HepG2 (cell line): ENCODE results near the gene PEMT. TPM values are rescaled to one million over a fixed set of nuclear protein-coding genes. Genes with fewer than 3 reads are reported as not detected.

Experiments
- ATF1 ChIP-seq: IDR thresholded peaks from 2 replicates; pipeline ENCODE4 v1.6.1; 2016; ENCODE audit warnings: mild to moderate bottlenecking, control low read depth
- CREM ChIP-seq, 2 experiments: sonication (generic) in 1 of 2; formaldehyde crosslinking in 1 of 2; IDR thresholded peaks; 2 replicates each; pipeline versions ENCODE4 v1.4.0 to v1.6.1; 2016 to 2020; ENCODE audit warnings: antibody characterized with exemption in 1 of 2, mild to moderate bottlenecking in 1 of 2, missing genetic modification reagents in 1 of 2
- FLYWCH1 ChIP-seq: sonication (generic); formaldehyde crosslinking; IDR thresholded peaks from 2 replicates; pipeline ENCODE4 v1.8.1; 2023; ENCODE audit warnings: mild to moderate bottlenecking, missing genetic modification reagents
- HNF4A ChIP-seq: sonication (generic); formaldehyde crosslinking; IDR thresholded peaks from 2 replicates; pipeline ENCODE4 v1.4.0; 2020; ENCODE audit warnings: missing genetic modification reagents
- HOXA3 ChIP-seq: sonication (generic); formaldehyde crosslinking; IDR thresholded peaks from 2 replicates; pipeline ENCODE4 v1.5.0; 2020; ENCODE audit warnings: missing genetic modification reagents
- NR2C2 ChIP-seq: sonication (generic); formaldehyde crosslinking; IDR thresholded peaks from 2 replicates; pipeline ENCODE4 v1.4.0; 2020; ENCODE audit warnings: missing genetic modification reagents, mild to moderate bottlenecking, moderate library complexity, borderline replicate concordance
- NR2F6 ChIP-seq, 2 experiments: IDR thresholded peaks; 2 replicates each; pipeline ENCODE4 v1.6.1; 2016; ENCODE audit warnings: antibody characterized with exemption in 1 of 2, mild to moderate bottlenecking in 1 of 2
- RBFOX2 ChIP-seq: fragments of 200-400 bp; formaldehyde crosslinking; IDR thresholded peaks from 2 replicates; pipeline ENCODE4 v1.6.1; 2017; ENCODE audit warnings: low read depth, mild to moderate bottlenecking, low read length
- RXRA ChIP-seq: sonication (generic); formaldehyde crosslinking; IDR thresholded peaks from 2 replicates; pipeline ENCODE4 v1.5.1; 2020; ENCODE audit warnings: missing genetic modification reagents
- SP140L ChIP-seq: sonication (generic); formaldehyde crosslinking; IDR thresholded peaks from 2 replicates; pipeline ENCODE4 v1.4.0; 2020; ENCODE audit warnings: missing genetic modification reagents, borderline replicate concordance
- TOE1 ChIP-seq: sonication (generic); formaldehyde crosslinking; IDR thresholded peaks from 2 replicates; pipeline ENCODE4 v1.4.0; 2020; ENCODE audit warnings: mild to moderate bottlenecking, missing genetic modification reagents
- ZBTB7A ChIP-seq: sonication (generic); formaldehyde crosslinking; IDR thresholded peaks from 2 replicates; pipeline ENCODE4 v1.8.0; 2022; ENCODE audit warnings: mild to moderate bottlenecking, missing genetic modification reagents
- ZNF263 ChIP-seq: sonication (generic); formaldehyde crosslinking; IDR thresholded peaks from 2 replicates; pipeline ENCODE4 v1.4.0; 2020; ENCODE audit warnings: missing genetic modification reagents
- ZSCAN9 ChIP-seq: IDR thresholded peaks from 2 replicates; pipeline ENCODE4 v1.6.1; 2016; ENCODE audit warnings: borderline replicate concordance
- polyA plus RNA-seq, 8 experiments: library from polyadenylated mRNA; depleted of rRNA in 3 of 8; stranded (reverse) in 7 of 8; unstranded in 1 of 8; fragments of >200 nt; fragmentation: Illumina TruSeq in 4 of 8; extraction: Trizol in 4 of 8; gene quantifications; 2 replicates each; pipeline versions ENCODE4 v1.2.1 to v1.2.3, GENCODE V29; 2011 to 2016; ENCODE audit warnings: low read depth in 4 of 8, missing spikeins in 1 of 8, mixed read lengths in 1 of 8; ENCODE audit not compliant: insufficient read depth in 1 of 8
- total RNA-seq, 5 experiments: library from RNA; depleted of rRNA; stranded (reverse); fragments of >200 nt; fragmentation: Illumina TruSeq; extraction: Trizol; gene quantifications; 2 replicates each; pipeline ENCODE4 v1.2.3, GENCODE V29; 2016; ENCODE audit warnings: low read depth in 1 of 5
- TF ChIP-seq, protein P1 (sequence below): sonication (generic); formaldehyde crosslinking; IDR thresholded peaks from 2 replicates; pipeline ENCODE4 v1.4.0; 2020; ENCODE audit warnings: mild to moderate bottlenecking, missing genetic modification reagents, borderline replicate concordance
- TF ChIP-seq, protein P2 (sequence below): sonication (generic); formaldehyde crosslinking; IDR thresholded peaks from 2 replicates; pipeline ENCODE4 v1.5.0; 2020; ENCODE audit warnings: missing genetic modification reagents, mild to moderate bottlenecking, borderline replicate concordance
- TF ChIP-seq, protein P3 (sequence below): IDR thresholded peaks from 2 replicates; pipeline ENCODE4 v1.6.1; 2016; ENCODE audit warnings: mild to moderate bottlenecking
- TF ChIP-seq, protein P4 (sequence below): IDR thresholded peaks from 2 replicates; pipeline ENCODE4 v1.6.1; 2016; ENCODE audit warnings: low read depth, borderline replicate concordance
- TF ChIP-seq, protein P5 (sequence below): sonication (generic); formaldehyde crosslinking; IDR thresholded peaks from 2 replicates; pipeline ENCODE4 v1.4.0; 2020; ENCODE audit warnings: missing genetic modification reagents

PEMT gene
- total and polyA plus RNA-seq, 2 of the 13 experiments (the other 11 are each of a cell fraction or from before 2014, with no cell fraction given) = 31.7 to 43.6 TPM

DNA sequence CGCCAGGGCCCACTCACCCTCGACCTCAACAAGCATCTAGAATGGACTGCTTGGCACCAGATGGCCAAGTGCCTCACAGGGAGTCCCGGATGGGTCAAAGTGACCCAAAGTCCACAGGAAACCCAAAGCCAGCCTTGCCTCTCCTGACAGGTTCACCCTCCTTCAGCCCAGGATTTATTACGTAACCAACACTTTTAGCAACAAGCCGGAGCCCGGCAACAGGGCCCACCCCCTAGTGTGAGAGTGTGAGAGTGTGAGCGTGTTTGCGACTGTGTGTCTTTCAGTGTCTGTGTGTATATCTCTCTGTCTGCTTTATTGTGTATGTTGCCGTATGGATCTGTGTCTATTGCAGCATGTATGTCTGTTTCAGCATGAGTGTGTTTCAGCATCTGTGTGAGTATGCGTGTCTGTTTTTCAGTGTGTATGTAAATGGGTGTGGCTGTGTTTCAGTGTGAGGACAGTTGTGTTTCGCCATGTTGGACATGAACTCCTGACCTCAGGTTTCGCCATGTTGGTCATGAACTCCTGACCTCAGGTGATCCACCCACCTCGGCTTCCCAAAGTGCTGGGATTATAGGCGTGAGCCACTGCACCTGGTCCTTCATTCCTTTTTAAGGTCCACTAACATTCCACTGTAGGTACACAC, 13.7 kb upstream of the PEMT start (continued):
- TF ChIP-seq, protein P1, sequence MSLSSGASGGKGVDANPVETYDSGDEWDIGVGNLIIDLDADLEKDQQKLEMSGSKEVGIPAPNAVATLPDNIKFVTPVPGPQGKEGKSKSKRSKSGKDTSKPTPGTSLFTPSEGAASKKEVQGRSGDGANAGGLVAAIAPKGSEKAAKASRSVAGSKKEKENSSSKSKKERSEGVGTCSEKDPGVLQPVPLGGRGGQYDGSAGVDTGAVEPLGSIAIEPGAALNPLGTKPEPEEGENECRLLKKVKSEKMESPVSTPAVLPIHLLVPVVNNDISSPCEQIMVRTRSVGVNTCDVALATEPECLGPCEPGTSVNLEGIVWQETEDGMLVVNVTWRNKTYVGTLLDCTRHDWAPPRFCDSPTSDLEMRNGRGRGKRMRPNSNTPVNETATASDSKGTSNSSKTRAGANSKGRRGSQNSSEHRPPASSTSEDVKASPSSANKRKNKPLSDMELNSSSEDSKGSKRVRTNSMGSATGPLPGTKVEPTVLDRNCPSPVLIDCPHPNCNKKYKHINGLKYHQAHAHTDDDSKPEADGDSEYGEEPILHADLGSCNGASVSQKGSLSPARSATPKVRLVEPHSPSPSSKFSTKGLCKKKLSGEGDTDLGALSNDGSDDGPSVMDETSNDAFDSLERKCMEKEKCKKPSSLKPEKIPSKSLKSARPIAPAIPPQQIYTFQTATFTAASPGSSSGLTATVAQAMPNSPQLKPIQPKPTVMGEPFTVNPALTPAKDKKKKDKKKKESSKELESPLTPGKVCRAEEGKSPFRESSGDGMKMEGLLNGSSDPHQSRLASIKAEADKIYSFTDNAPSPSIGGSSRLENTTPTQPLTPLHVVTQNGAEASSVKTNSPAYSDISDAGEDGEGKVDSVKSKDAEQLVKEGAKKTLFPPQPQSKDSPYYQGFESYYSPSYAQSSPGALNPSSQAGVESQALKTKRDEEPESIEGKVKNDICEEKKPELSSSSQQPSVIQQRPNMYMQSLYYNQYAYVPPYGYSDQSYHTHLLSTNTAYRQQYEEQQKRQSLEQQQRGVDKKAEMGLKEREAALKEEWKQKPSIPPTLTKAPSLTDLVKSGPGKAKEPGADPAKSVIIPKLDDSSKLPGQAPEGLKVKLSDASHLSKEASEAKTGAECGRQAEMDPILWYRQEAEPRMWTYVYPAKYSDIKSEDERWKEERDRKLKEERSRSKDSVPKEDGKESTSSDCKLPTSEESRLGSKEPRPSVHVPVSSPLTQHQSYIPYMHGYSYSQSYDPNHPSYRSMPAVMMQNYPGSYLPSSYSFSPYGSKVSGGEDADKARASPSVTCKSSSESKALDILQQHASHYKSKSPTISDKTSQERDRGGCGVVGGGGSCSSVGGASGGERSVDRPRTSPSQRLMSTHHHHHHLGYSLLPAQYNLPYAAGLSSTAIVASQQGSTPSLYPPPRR = no peak
- TF ChIP-seq NR2F6 (IDR thresholded peaks at IDR 0.05) = peak; percentile 67
- peak; percentile 69; the same call in 1 of the 2 replicates for TF ChIP-seq NR2F6 (CRISPR knock-in tag; IDR thresholded peaks at IDR 0.05)
- peak; percentile 21; the same call in 1 of the 2 replicates for TF ChIP-seq CREM (IDR thresholded peaks at IDR 0.05)
- no peak for TF ChIP-seq CREM (CRISPR knock-in tag; IDR thresholded peaks at IDR 0.05)
- no peak for TF ChIP-seq FLYWCH1 (CRISPR knock-in tag)
- TF ChIP-seq ZBTB7A = no peak
- no peak for TF ChIP-seq RBFOX2
- TF ChIP-seq TOE1 (CRISPR knock-in tag) = no peak
- no peak for TF ChIP-seq ATF1
- TF ChIP-seq HOXA3 (CRISPR knock-in tag) = peak; percentile 48; the same call in 1 of the 2 replicates
- TF ChIP-seq ZSCAN9 (CRISPR knock-in tag) = no peak
- 0 out of 2 replicates have a peak, but pooled peaks have one; percentile 14 for TF ChIP-seq HNF4A (CRISPR knock-in tag)
- TF ChIP-seq NR2C2 (CRISPR knock-in tag) = peak; percentile 85
- TF ChIP-seq, protein P2, sequence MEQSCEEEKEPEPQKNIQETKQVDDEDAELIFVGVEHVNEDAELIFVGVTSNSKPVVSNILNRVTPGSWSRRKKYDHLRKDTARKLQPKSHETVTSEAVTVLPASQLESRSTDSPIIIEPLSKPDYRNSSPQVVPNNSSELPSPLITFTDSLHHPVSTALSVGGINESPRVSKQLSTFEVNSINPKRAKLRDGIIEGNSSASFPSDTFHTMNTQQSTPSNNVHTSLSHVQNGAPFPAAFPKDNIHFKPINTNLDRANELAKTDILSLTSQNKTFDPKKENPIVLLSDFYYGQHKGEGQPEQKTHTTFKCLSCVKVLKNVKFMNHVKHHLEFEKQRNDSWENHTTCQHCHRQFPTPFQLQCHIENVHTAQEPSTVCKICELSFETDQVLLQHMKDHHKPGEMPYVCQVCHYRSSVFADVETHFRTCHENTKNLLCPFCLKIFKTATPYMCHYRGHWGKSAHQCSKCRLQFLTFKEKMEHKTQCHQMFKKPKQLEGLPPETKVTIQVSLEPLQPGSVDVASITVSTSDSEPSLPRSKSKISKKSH = no peak
- TF ChIP-seq SP140L (CRISPR knock-in tag) = no peak
- TF ChIP-seq, protein P3, sequence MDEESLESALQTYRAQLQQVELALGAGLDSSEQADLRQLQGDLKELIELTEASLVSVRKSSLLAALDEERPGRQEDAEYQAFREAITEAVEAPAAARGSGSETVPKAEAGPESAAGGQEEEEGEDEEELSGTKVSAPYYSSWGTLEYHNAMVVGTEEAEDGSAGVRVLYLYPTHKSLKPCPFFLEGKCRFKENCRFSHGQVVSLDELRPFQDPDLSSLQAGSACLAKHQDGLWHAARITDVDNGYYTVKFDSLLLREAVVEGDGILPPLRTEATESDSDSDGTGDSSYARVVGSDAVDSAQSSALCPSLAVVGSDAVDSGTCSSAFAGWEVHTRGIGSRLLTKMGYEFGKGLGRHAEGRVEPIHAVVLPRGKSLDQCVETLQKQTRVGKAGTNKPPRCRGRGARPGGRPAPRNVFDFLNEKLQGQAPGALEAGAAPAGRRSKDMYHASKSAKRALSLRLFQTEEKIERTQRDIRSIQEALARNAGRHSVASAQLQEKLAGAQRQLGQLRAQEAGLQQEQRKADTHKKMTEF (CRISPR knock-in tag) = no peak
- TF ChIP-seq, protein P4, sequence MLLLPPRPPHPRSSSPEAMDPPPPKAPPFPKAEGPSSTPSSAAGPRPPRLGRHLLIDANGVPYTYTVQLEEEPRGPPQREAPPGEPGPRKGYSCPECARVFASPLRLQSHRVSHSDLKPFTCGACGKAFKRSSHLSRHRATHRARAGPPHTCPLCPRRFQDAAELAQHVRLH (CRISPR knock-in tag) = no peak
- TF ChIP-seq, protein P5, sequence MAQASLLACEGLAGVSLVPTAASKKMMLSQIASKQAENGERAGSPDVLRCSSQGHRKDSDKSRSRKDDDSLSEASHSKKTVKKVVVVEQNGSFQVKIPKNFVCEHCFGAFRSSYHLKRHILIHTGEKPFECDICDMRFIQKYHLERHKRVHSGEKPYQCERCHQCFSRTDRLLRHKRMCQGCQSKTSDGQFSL (CRISPR knock-in tag) = no peak
- TF ChIP-seq ZNF263 (CRISPR knock-in tag) = peak; percentile 71
- peak; percentile 95 for TF ChIP-seq RXRA (CRISPR knock-in tag)
